HepG2 (cell line): ENCODE measurements around the gene WIPF2. TPM values are rescaled to one million over a fixed set of nuclear protein-coding genes. Genes with fewer than 3 reads are reported as not detected.
A peak's percentile ranks its signal among the peaks of the same experiment; 100 is the strongest.

Source experiments
- ATF2 ChIP-seq: sonication (generic); formaldehyde crosslinking; IDR thresholded peaks from 2 replicates; pipeline ENCODE4 v1.4.0; 2020; ENCODE audit warnings: missing genetic modification reagents
- KLF11 ChIP-seq: IDR thresholded peaks from 2 replicates; pipeline ENCODE4 v1.6.1; 2016; ENCODE audit warnings: missing compliant biosample characterization
- MIER3 ChIP-seq: IDR thresholded peaks from 2 replicates; pipeline ENCODE4 v1.6.1; 2016; ENCODE audit warnings: missing compliant biosample characterization, borderline replicate concordance
- ONECUT2 ChIP-seq: sonication (generic); formaldehyde crosslinking; IDR thresholded peaks from 2 replicates; pipeline ENCODE4 v1.4.0; 2020; ENCODE audit warnings: missing genetic modification reagents
- SP1 ChIP-seq, 2 experiments: fragments of 450-650 bp in 1 of 2; sonication (generic) in 1 of 2; formaldehyde crosslinking in 1 of 2; IDR thresholded peaks; 2 replicates each; pipeline versions ENCODE4 v1.4.0 to v1.6.1; 2016 to 2020; ENCODE audit warnings: missing genetic modification reagents in 1 of 2
- XBP1 ChIP-seq: sonication (generic); formaldehyde crosslinking; IDR thresholded peaks from 2 replicates; pipeline ENCODE4 v1.5.0; 2020; ENCODE audit warnings: missing genetic modification reagents
- ZBTB21 ChIP-seq: sonication (generic); formaldehyde crosslinking; IDR thresholded peaks from 2 replicates; pipeline ENCODE4 v1.4.0; 2020; ENCODE audit warnings: missing genetic modification reagents
- ZKSCAN5 ChIP-seq: sonication (generic); formaldehyde crosslinking; IDR thresholded peaks from 2 replicates; pipeline ENCODE4 v1.5.1; 2020; ENCODE audit warnings: mild to moderate bottlenecking, missing genetic modification reagents
- ZNF335 ChIP-seq: sonication (generic); formaldehyde crosslinking; IDR thresholded peaks from 2 replicates; pipeline ENCODE4 v1.4.0; 2020; ENCODE audit warnings: missing genetic modification reagents
- ZNF446 ChIP-seq: sonication (generic); formaldehyde crosslinking; IDR thresholded peaks from 2 replicates; pipeline ENCODE4 v1.5.0; 2020; ENCODE audit warnings: mild to moderate bottlenecking, missing genetic modification reagents
- ZNF512B ChIP-seq: sonication (generic); formaldehyde crosslinking; IDR thresholded peaks from 2 replicates; pipeline ENCODE4 v1.5.1; 2020; ENCODE audit warnings: missing genetic modification reagents, mild to moderate bottlenecking, borderline replicate concordance
- ZNF605 ChIP-seq: sonication (generic); formaldehyde crosslinking; IDR thresholded peaks from 2 replicates; pipeline ENCODE4 v1.8.0; 2022; ENCODE audit warnings: mild to moderate bottlenecking, missing genetic modification reagents
- ZNF670 ChIP-seq: sonication (generic); formaldehyde crosslinking; IDR thresholded peaks from 2 replicates; pipeline ENCODE4 v1.8.0; 2022; ENCODE audit warnings: mild to moderate bottlenecking, missing genetic modification reagents, borderline replicate concordance
- polyA plus RNA-seq, 8 experiments: library from polyadenylated mRNA; depleted of rRNA in 3 of 8; stranded (reverse) in 7 of 8; unstranded in 1 of 8; fragments of >200 nt; fragmentation: Illumina TruSeq in 4 of 8; extraction: Trizol in 4 of 8; gene quantifications; 2 replicates each; pipeline versions ENCODE4 v1.2.1 to v1.2.3, GENCODE V29; 2011 to 2016; ENCODE audit warnings: low read depth in 4 of 8, missing spikeins in 1 of 8, mixed read lengths in 1 of 8; ENCODE audit not compliant: insufficient read depth in 1 of 8
- total RNA-seq, 5 experiments: library from RNA; depleted of rRNA; stranded (reverse); fragments of >200 nt; fragmentation: Illumina TruSeq; extraction: Trizol; gene quantifications; 2 replicates each; pipeline ENCODE4 v1.2.3, GENCODE V29; 2016; ENCODE audit warnings: low read depth in 1 of 5
- TF ChIP-seq, protein P1 (sequence below): IDR thresholded peaks from 2 replicates; pipeline ENCODE4 v1.4.0; 2020; ENCODE audit warnings: mild to moderate bottlenecking, missing genetic modification reagents
- TF ChIP-seq, protein P2 (sequence below): fragments of 450-650 bp; IDR thresholded peaks from 2 replicates; pipeline ENCODE4 v1.6.1; 2017; ENCODE audit warnings: mild to moderate bottlenecking

The WIPF2 gene
- total and polyA plus RNA-seq, 2 of the 13 experiments (the other 11 are each of a cell fraction or from before 2014, with no cell fraction given), result 7.2 to 10.8 TPM

DNA sequence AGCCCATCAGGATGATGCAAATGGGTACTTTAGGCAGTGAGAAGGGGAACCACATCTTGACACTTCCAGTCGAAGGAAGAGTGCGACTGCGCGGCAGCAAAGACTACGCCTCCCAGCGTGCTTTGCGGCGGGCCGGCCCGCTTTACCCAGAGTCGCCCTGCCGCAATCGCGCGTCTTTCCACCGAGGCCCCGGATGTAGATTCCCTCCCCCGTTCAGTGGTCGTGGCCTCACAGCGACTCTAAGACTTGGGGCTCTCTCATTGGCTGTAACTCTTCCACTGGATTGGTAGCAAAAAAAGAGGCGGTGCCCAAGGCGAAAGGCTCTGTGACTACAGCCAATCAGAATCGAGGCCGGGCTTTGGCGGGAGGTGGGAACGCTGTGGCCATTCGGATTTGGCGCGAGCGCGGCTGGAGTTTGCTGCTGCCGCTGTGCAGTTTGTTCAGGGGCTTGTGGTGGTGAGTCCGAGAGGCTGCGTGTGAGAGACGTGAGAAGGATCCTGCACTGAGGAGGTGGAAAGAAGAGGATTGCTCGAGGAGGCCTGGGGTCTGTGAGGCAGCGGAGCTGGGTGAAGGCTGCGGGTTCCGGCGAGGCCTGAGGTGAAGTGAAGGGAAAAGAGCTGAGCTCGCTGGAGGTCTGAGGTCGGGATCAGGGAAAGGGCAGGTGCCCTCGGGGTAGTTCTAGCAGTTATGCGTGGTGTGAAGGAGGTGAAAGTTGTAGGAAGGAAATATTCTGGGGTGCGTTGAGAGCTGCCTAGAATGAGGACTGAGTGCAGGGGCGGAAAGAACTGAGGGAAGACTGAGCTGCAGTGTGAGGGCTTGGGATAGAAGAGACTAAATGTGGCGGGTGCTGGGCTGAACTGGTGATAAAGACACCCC is 68.6 kb downstream of the WIPF2 start, which contains the start of gene CDC6 (continued):
- TF ChIP-seq, protein P1, sequence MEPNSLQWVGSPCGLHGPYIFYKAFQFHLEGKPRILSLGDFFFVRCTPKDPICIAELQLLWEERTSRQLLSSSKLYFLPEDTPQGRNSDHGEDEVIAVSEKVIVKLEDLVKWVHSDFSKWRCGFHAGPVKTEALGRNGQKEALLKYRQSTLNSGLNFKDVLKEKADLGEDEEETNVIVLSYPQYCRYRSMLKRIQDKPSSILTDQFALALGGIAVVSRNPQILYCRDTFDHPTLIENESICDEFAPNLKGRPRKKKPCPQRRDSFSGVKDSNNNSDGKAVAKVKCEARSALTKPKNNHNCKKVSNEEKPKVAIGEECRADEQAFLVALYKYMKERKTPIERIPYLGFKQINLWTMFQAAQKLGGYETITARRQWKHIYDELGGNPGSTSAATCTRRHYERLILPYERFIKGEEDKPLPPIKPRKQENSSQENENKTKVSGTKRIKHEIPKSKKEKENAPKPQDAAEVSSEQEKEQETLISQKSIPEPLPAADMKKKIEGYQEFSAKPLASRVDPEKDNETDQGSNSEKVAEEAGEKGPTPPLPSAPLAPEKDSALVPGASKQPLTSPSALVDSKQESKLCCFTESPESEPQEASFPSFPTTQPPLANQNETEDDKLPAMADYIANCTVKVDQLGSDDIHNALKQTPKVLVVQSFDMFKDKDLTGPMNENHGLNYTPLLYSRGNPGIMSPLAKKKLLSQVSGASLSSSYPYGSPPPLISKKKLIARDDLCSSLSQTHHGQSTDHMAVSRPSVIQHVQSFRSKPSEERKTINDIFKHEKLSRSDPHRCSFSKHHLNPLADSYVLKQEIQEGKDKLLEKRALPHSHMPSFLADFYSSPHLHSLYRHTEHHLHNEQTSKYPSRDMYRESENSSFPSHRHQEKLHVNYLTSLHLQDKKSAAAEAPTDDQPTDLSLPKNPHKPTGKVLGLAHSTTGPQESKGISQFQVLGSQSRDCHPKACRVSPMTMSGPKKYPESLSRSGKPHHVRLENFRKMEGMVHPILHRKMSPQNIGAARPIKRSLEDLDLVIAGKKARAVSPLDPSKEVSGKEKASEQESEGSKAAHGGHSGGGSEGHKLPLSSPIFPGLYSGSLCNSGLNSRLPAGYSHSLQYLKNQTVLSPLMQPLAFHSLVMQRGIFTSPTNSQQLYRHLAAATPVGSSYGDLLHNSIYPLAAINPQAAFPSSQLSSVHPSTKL (CRISPR knock-in tag), result no peak; the same call in 1 of the 2 replicates
- TF ChIP-seq ONECUT2 (CRISPR knock-in tag) (no peak), ZKSCAN5 (no peak), XBP1 (CRISPR knock-in tag) (no peak), ZBTB21 (CRISPR knock-in tag) (no peak), MIER3 (CRISPR knock-in tag) (peak; percentile 67; the same call in 1 of the 2 replicates), KLF11 (CRISPR knock-in tag) (peak; percentile 75; the same call in 1 of the 2 replicates), ATF2 (CRISPR knock-in tag) (peak; percentile 79), ZNF446 (CRISPR knock-in tag) (no peak), ZNF605 (peak; percentile 78; the same call in 1 of the 2 replicates), ZNF335 (peak; percentile 72), ZNF512B (CRISPR knock-in tag) (no peak), SP1 (IDR thresholded peaks at IDR 0.05) (no peak), SP1 (CRISPR knock-in tag; IDR thresholded peaks at IDR 0.05) (peak; percentile 85), ZNF670 (CRISPR knock-in tag) (no peak)
- TF ChIP-seq, protein P2, sequence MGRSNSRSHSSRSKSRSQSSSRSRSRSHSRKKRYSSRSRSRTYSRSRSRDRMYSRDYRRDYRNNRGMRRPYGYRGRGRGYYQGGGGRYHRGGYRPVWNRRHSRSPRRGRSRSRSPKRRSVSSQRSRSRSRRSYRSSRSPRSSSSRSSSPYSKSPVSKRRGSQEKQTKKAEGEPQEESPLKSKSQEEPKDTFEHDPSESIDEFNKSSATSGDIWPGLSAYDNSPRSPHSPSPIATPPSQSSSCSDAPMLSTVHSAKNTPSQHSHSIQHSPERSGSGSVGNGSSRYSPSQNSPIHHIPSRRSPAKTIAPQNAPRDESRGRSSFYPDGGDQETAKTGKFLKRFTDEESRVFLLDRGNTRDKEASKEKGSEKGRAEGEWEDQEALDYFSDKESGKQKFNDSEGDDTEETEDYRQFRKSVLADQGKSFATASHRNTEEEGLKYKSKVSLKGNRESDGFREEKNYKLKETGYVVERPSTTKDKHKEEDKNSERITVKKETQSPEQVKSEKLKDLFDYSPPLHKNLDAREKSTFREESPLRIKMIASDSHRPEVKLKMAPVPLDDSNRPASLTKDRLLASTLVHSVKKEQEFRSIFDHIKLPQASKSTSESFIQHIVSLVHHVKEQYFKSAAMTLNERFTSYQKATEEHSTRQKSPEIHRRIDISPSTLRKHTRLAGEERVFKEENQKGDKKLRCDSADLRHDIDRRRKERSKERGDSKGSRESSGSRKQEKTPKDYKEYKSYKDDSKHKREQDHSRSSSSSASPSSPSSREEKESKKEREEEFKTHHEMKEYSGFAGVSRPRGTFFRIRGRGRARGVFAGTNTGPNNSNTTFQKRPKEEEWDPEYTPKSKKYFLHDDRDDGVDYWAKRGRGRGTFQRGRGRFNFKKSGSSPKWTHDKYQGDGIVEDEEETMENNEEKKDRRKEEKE, result no peak
